Hepatocyte (in vitro differentiated cells): ENCODE measurements around the gene CKMT1B.

ENCODE experiments used
- EZH2 ChIP-seq: fragments of 200-600 bp; sonication (generic); IDR thresholded peaks from 2 replicates; pipeline ENCODE4 v1.6.1; 2016; ENCODE audit warnings: antibody characterized with exemption, mild to moderate bottlenecking, borderline replicate concordance
- TF ChIP-seq, protein P1 (sequence below): fragments of 200-600 bp; sonication (generic); IDR thresholded peaks from 2 replicates; pipeline ENCODE4 v1.5.1; 2016; ENCODE audit warnings: antibody characterized with exemption, mild to moderate bottlenecking; ENCODE audit not compliant: poor library complexity

DNA sequence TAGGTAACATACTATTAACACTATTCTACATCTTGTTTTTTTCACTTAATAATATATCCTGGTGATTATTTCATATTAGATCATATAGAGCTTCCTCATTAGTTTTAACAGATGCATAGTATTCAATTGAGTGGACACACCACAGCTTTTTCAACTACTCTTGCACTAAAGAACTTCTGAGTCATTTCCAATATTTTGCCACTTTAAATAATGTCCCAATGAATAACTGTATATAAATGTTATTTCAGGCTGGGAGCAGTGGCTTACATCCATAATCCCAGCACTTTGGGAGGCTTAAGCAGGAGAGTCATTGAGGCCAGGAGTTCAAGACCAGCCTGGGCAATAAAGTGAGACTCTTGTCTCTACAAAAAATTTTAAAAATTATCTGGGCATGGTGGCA, 49.6 kb upstream of the CKMT1B start:
- no peak for TF ChIP-seq EZH2
- TF ChIP-seq, protein P1, sequence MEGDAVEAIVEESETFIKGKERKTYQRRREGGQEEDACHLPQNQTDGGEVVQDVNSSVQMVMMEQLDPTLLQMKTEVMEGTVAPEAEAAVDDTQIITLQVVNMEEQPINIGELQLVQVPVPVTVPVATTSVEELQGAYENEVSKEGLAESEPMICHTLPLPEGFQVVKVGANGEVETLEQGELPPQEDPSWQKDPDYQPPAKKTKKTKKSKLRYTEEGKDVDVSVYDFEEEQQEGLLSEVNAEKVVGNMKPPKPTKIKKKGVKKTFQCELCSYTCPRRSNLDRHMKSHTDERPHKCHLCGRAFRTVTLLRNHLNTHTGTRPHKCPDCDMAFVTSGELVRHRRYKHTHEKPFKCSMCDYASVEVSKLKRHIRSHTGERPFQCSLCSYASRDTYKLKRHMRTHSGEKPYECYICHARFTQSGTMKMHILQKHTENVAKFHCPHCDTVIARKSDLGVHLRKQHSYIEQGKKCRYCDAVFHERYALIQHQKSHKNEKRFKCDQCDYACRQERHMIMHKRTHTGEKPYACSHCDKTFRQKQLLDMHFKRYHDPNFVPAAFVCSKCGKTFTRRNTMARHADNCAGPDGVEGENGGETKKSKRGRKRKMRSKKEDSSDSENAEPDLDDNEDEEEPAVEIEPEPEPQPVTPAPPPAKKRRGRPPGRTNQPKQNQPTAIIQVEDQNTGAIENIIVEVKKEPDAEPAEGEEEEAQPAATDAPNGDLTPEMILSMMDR, result no peak
